ENCODE data around the gene MRPL36. TPM values are rescaled to one million over a fixed set of nuclear protein-coding genes. Genes with fewer than 3 reads are reported as not detected.
A peak's percentile ranks its signal among the peaks of the same experiment; 100 is the strongest.

Gene MRPL36
- total and polyA plus RNA-seq, 4 donors = 25.1 to 62.2 (median 39.0) TPM

DNA sequence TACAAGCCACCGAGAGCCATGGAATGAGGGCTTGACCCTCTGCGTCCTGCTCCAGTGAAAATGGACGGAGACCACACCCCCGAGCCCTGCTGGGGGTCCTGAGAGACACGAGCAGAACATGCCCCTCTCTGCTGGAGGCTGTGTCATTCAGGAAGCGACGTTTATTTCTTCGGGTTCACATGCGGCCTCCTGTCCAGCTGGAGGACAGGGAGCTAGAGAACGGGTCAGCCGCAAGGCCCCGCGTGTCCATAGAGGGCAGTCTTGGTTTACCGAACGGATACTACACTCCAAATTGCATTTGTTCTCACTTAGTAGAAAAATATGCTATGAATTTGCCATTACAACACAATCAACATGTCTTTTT, 36.1 kb downstream of the MRPL36 start:
- WGBS, 2 donors = 23 to 31% methylated on average over 15 of the region's 15 CpGs
- intact Hi-C loops (cut with DNase I) = no loop called here
- no peak overlapping the region for H3K27ac ChIP-seq (ENCODE audit: low read depth in 1 of 2, low read length in 2 of 2)
- no peaks in the 10 kb centered on the region for H3K36me3 ChIP-seq (ENCODE audit: control insufficient read depth in 1 of 2, insufficient read depth in 2 of 2, low read length in 1 of 2)
- H3K4me1 ChIP-seq (ENCODE audit: control insufficient read depth in 1 of 2, insufficient read depth in 2 of 2, low read length in 2 of 2) = no peaks in the 10 kb centered on the region
- H3K9me3 ChIP-seq (ENCODE audit: control insufficient read depth, low read length) = no peaks in the 10 kb centered on the region
- H3K27me3 ChIP-seq (ENCODE audit: control insufficient read depth in 1 of 2, insufficient read depth in 2 of 2, low read length in 1 of 2) = no peaks in the 10 kb centered on the region
- ATAC-seq (ENCODE audit: low FRiP score) = no peak
- peak; percentile 46 to 55 for DNase-seq
- H3K4me3 ChIP-seq (ENCODE audit: low read length in 2 of 2) = no peak overlapping the region

DNA sequence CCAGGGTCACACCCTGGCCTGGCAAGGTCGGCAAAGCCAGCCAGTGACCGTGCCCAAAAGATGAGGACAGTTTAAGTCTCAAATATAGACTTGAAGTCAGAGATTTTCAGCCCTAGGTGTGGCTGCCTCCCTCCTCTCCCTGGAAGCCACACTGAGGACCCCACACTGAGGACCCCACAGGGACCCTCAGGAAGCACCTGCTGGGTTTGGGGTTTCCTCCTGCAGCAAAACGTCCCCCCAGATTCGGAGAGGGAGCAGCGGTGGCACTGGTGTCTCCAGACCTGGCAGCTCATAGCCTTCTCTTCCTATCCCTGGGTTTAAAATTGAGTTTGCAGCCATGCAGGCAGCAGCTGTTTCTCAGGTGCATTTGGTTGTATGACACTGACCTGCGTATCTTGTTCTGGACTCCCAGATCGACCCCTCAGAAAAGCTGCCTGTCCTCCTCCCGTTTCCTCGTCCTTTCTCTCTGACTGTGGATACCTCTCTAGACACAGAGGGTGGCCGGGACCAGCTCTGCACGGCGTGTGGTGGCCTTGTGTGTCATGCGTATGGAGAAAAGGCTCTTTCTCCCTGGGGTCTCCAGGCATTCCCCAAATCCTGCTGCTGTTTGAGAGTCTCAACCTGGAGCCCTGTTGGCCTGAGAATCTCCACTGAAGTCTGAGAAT, 36.6 kb downstream of the MRPL36 start:
- Histone ChIP-seq H3K9me3 (ENCODE audit: control insufficient read depth, low read length) (no peaks in the 10 kb centered on the region), H3K36me3 (ENCODE audit: control insufficient read depth in 1 of 2, insufficient read depth in 2 of 2, low read length in 1 of 2) (no peaks in the 10 kb centered on the region), H3K27ac (ENCODE audit: low read depth in 1 of 2, low read length in 2 of 2) (no peak overlapping the region), H3K4me1 (ENCODE audit: control insufficient read depth in 1 of 2, insufficient read depth in 2 of 2, low read length in 2 of 2) (no peaks in the 10 kb centered on the region), H3K27me3 (ENCODE audit: control insufficient read depth in 1 of 2, insufficient read depth in 2 of 2, low read length in 1 of 2) (no peaks in the 10 kb centered on the region), H3K4me3 (ENCODE audit: low read length in 2 of 2) (no peak overlapping the region)
- no peak for ATAC-seq (ENCODE audit: low FRiP score)
- intact Hi-C loops (cut with DNase I) = no loop called here
- WGBS, 2 donors = 81 to 85% methylated on average over 13 of the region's 13 CpGs
- DNase-seq = peak; percentile 20 to 42

DNA sequence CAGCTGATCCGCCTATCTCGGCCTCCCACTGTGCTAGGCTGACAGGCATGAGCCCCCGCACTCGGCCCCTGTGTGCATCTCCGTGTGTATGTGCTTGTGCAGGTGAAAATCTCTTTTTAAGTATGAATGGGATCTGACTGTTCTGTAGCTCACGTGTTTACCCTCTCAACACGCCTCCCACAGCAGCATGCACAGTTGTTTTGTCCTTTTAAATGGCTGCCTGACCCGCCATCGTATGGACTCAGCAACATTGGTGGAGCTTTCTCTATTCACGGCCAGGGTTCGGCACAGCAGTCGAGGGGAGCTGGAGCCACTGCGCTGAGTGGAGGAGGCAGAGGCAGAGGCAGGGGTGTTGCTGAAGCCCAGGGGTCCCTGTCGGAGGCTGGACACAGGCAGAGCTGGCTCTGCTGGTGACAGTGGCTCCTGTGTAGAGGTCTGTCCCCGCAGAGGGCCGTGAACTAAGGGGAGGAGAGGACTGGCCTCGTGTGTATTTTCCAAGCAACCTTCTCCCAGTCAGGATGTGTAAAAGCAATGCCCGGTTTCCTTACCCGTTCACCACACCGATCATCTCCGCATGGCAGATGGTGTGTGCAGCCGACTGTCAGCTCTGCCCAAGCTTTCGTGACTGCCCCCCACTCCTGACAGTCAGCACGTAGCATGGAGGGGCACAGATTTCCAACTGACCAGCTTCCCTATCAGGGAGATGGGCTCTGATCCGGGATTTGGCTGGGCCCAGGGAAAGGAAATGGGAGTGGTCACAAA, 37.3 kb downstream of the MRPL36 start:
- Histone ChIP-seq H3K4me3 (ENCODE audit: low read length in 2 of 2) (no peak overlapping the region), H3K4me1 (ENCODE audit: control insufficient read depth in 1 of 2, insufficient read depth in 2 of 2, low read length in 2 of 2) (no peaks in the 10 kb centered on the region), H3K9me3 (ENCODE audit: control insufficient read depth, low read length) (no peaks in the 10 kb centered on the region), H3K36me3 (ENCODE audit: control insufficient read depth in 1 of 2, insufficient read depth in 2 of 2, low read length in 1 of 2) (no peaks in the 10 kb centered on the region), H3K27ac (ENCODE audit: low read depth in 1 of 2, low read length in 2 of 2) (no peak overlapping the region), H3K27me3 (ENCODE audit: control insufficient read depth in 1 of 2, insufficient read depth in 2 of 2, low read length in 1 of 2) (no peaks in the 10 kb centered on the region)
- ATAC-seq (ENCODE audit: low FRiP score) (no peak), DNase-seq (peak; percentile 25 to 55)
- intact Hi-C loops (cut with DNase I) = no loop called here
- 83 to 87% methylated on average over 25 of the region's 25 CpGs for WGBS, 2 donors

DNA sequence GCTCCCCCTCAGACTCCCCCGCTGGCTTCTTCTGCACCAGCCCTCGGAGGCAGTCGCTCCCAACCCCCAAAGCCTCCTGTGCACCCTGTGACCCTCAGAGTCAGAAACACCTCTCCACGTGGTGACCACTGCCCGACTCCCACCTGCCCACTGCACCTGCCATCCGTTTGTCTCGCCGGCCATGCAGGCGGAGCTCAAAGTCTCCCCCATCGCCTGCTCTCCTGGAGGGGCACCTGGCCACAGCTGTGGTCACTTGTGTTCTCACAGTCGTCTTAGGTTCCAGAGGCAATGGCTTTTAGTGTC, 38.2 kb downstream of the MRPL36 start:
- H3K9me3 ChIP-seq (ENCODE audit: control insufficient read depth, low read length) = no peaks in the 10 kb centered on the region
- ATAC-seq (ENCODE audit: low FRiP score) (no peak), DNase-seq (peak in 1 of 2 donors; percentile 16)
- H3K27ac ChIP-seq (ENCODE audit: low read depth in 1 of 2, low read length in 2 of 2) = no peak overlapping the region
- H3K4me3 ChIP-seq (ENCODE audit: low read length in 2 of 2) = no peak overlapping the region
- no peaks in the 10 kb centered on the region for H3K4me1 ChIP-seq (ENCODE audit: control insufficient read depth in 1 of 2, insufficient read depth in 2 of 2, low read length in 2 of 2)
- no peaks in the 10 kb centered on the region for H3K27me3 ChIP-seq (ENCODE audit: control insufficient read depth in 1 of 2, insufficient read depth in 2 of 2, low read length in 1 of 2)
- H3K36me3 ChIP-seq (ENCODE audit: control insufficient read depth in 1 of 2, insufficient read depth in 2 of 2, low read length in 1 of 2) = no peaks in the 10 kb centered on the region
- WGBS, 2 donors = 82 to 85% methylated on average over 11 of the region's 11 CpGs
- intact Hi-C loops (cut with DNase I) = no loop called here

DNA sequence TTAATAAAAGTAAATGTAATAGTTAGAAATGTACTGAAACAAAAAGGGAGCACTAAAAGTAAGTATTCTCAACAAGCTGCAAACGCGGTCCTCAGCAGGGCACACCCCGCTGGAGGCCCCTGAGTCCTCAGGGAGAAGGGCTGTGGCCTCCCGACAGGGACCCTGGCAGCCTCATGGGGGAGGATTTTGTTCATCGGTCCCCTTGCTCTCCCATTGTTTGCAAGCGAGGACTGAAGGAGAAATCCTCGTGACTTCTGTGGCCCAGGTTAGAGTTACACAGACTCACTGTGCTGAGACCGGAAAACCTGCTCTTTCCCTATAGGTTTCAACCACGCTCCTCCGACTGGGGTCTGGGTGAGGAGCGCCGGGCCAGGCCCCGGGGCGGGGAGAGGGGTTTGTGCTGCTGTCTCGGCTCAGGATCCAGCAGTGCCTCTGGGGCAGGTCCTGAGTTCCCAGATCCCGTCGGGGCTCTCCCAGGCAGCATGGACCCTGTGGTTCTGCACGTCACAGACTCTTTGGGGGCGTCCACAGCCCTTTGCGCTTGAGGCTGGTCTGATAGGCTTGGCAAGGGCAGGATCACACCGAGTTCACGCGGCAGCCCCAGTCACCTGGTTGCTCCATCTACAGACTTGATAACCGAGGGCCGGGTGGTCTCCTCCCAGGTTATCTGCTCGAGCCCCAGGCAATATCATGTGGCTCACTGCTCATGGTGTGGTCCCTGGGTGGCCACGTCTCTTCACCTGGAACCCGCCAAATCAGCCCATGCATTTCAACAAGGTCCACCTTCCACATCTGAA, 38.8 kb downstream of the MRPL36 start:
- peak; percentile 21 to 53 for DNase-seq

DNA sequence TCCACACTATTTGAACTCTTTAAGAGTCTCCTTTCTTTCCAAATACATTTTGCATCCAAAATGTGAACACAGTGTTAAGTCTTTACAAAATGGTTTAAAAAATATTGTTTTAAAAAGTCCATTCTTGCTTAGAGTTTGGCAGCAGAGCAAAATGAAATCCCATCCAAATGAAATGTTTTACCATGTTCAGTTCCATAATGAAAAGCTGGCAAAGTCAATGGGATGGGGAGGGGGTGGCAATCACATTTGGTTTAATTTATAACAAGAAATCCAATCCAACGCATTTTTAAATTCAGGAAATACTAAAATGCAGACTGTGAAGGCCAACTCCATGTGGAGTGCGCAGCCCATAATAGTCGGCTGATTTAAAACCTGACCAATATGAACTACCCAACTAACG, 39.4 kb downstream of the MRPL36 start:
- no peak overlapping the region for H3K27ac ChIP-seq (ENCODE audit: low read depth in 1 of 2, low read length in 2 of 2)
- H3K9me3 ChIP-seq (ENCODE audit: control insufficient read depth, low read length) = no peaks in the 10 kb centered on the region
- 45 to 68% methylated on average over 4 of the region's 4 CpGs for WGBS, 2 donors
- intact Hi-C loops (cut with DNase I) = no loop called here
- H3K36me3 ChIP-seq (ENCODE audit: control insufficient read depth in 1 of 2, insufficient read depth in 2 of 2, low read length in 1 of 2) = no peaks in the 10 kb centered on the region
- no peak overlapping the region for H3K4me3 ChIP-seq (ENCODE audit: low read length in 2 of 2)
- no peaks in the 10 kb centered on the region for H3K27me3 ChIP-seq (ENCODE audit: control insufficient read depth in 1 of 2, insufficient read depth in 2 of 2, low read length in 1 of 2)
- ATAC-seq (ENCODE audit: low FRiP score) (no peak), DNase-seq (no peak)
- no peaks in the 10 kb centered on the region for H3K4me1 ChIP-seq (ENCODE audit: control insufficient read depth in 1 of 2, insufficient read depth in 2 of 2, low read length in 2 of 2)

More for the DNA sequence above, 38.8 kb downstream of the MRPL36 start:
- Histone ChIP-seq H3K4me1 (ENCODE audit: control insufficient read depth in 1 of 2, insufficient read depth in 2 of 2, low read length in 2 of 2) (no peaks in the 10 kb centered on the region), H3K27ac (ENCODE audit: low read depth in 1 of 2, low read length in 2 of 2) (no peak overlapping the region), H3K36me3 (ENCODE audit: control insufficient read depth in 1 of 2, insufficient read depth in 2 of 2, low read length in 1 of 2) (no peaks in the 10 kb centered on the region), H3K27me3 (ENCODE audit: control insufficient read depth in 1 of 2, insufficient read depth in 2 of 2, low read length in 1 of 2) (no peaks in the 10 kb centered on the region), H3K9me3 (ENCODE audit: control insufficient read depth, low read length) (no peaks in the 10 kb centered on the region), H3K4me3 (ENCODE audit: low read length in 2 of 2) (no peak overlapping the region)
- ATAC-seq (ENCODE audit: low FRiP score) = no peak
- WGBS, 2 donors = 75 to 78% methylated on average over 28 of the region's 28 CpGs
- intact Hi-C loops (cut with DNase I) = no loop called here

DNA sequence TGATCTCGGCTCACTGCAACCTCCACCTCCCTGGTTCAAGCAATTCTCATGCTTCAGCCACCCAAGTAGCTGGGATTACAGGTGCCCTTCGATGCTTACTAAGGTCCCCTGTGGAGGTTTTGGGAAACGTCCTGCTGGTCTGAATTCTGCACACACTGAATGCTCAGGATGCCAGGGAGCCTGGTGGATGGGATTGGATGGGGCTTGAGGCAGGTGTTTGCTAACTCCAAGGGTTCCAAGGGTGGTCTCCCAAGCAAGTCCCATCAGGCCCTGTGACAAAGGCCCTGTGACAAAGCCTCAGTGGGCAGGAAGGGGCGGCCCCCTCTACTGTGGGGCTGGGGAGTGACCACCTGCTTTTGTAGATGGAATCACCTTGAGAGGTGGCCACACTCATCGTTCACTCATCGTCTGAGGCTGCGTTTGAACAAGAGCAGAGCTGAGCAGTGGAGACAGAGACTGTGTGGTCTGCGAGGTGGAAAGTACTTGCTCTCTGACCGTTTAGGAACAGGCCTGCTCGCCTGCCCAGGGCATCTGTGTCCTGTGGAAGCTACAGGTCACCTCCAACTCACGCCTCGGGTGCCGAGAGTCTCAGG, 40.2 kb downstream of the MRPL36 start:
- DNase-seq (peak; percentile 41 to 42), ATAC-seq (ENCODE audit: low FRiP score) (no peak)
- H3K4me3 ChIP-seq (ENCODE audit: low read length in 2 of 2) = no peak overlapping the region
- H3K27me3 ChIP-seq (ENCODE audit: control insufficient read depth in 1 of 2, insufficient read depth in 2 of 2, low read length in 1 of 2) = no peaks in the 10 kb centered on the region
- H3K9me3 ChIP-seq (ENCODE audit: control insufficient read depth, low read length) = no peaks in the 10 kb centered on the region
- intact Hi-C loops (cut with DNase I) = no loop called here
- no peak overlapping the region for H3K27ac ChIP-seq (ENCODE audit: low read depth in 1 of 2, low read length in 2 of 2)
- no peaks in the 10 kb centered on the region for H3K4me1 ChIP-seq (ENCODE audit: control insufficient read depth in 1 of 2, insufficient read depth in 2 of 2, low read length in 2 of 2)
- WGBS, 2 donors = 71 to 75% methylated on average over 13 of the region's 13 CpGs
- H3K36me3 ChIP-seq (ENCODE audit: control insufficient read depth in 1 of 2, insufficient read depth in 2 of 2, low read length in 1 of 2) = no peaks in the 10 kb centered on the region

DNA sequence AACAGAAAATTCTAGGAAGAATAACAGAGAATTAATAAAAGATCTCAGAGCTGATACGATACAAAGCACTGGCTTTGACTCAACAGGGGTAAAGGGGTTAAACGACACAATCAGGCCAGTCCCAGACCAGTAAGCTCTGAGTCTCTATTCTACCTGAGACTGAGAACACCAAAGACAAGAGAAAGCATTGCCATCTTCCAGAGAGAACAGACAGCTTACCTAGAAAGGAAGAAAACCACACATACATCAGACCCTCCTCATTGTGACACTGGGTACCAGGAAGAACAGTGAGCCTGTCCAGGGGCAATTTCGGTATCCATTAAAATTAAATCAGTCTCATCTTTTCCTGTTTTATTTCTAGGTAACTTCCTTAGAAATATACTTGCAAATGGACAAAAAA, 41.1 kb downstream of the MRPL36 start:
- H3K27ac ChIP-seq (ENCODE audit: low read depth in 1 of 2, low read length in 2 of 2) = no peak overlapping the region
- no peaks in the 10 kb centered on the region for H3K36me3 ChIP-seq (ENCODE audit: control insufficient read depth in 1 of 2, insufficient read depth in 2 of 2, low read length in 1 of 2)
- intact Hi-C loops (cut with DNase I) = no loop called here
- no peak overlapping the region for H3K4me3 ChIP-seq (ENCODE audit: low read length in 2 of 2)
- no peaks in the 10 kb centered on the region for H3K4me1 ChIP-seq (ENCODE audit: control insufficient read depth in 1 of 2, insufficient read depth in 2 of 2, low read length in 2 of 2)
- 81 to 87% methylated on average over 3 of the region's 3 CpGs for WGBS, 2 donors
- no peaks in the 10 kb centered on the region for H3K27me3 ChIP-seq (ENCODE audit: control insufficient read depth in 1 of 2, insufficient read depth in 2 of 2, low read length in 1 of 2)
- H3K9me3 ChIP-seq (ENCODE audit: control insufficient read depth, low read length) = no peaks in the 10 kb centered on the region
- DNase-seq (no peak), ATAC-seq (ENCODE audit: low FRiP score) (no peak)

Data from aorta (tissue), 5 donors.